ENCODE data around the gene CEP89.
"Not testable (repeated sequence)": the region's sequence is repeated elsewhere in the genome, so short reads cannot be mapped to it uniquely, and the experiment has no call there.

Gene CEP89

DNA sequence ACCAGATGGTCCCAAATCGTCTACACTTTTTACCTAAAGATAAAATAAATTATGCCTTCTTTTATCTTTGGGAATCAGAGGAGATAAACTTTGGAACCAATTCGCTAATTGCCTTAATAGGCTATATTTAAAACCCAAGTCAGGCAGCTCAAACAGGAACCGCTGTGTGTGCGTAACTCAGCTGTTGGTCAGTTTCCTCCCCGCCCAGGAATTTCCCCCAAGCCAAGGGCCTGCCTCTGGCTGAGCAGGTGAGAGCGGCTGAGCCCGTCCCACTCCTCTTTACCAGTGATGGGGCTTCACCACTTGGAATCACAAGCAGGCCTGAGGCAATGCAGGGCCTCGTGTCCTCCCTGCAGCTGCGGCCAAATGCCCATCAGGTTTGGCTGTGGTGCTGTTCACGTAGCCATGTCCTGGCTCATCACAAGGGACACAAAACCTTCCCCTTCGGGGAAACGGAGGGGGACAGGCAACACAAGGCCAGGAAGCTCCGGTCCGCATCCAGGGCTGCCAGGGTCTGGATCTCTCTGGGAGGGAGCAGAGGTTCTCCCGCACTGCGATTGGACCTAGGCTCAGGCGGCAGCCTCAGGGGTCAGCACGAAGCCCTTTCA lies 101.7 kb downstream of the CEP89 start:
- DNase-seq (ENCODE audit: low spot score) = no peak

DNA sequence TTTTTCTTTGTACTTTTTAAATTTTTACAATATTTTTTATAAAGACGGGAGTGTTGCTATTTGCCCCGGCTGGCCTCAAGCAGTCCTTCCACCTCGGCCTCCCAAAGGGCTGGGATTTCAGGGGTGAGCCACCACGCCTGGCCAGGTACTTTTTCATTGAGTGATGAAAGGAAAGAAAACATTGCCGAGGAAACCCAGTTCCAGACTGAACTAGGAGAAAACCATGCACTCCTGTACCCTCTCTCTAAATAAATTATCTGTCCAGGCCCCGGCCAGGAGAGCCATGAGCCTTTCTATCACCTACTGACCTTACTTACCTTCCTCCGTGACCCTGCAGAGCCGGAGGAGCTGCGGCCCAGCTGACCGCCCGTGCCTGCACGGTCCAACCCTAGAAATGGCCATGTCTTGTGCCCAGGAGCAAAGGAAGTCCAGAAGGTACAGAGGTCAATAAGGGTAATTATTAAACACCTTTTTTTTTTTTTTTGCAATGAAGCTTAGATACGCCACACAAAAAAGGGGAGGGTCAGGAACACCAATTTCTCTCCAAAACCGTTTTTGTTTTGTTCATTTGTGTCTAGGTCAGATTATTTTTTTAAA lies 102.3 kb downstream of the CEP89 start, which contains the start of gene SLC7A9:
SLC7A9 (minus strand) TSS at position 399 of the 597 bp plus-strand sequence. CDS start 1,233 bp downstream, outside the sequence.
- no peak for DNase-seq (ENCODE audit: low spot score)

DNA sequence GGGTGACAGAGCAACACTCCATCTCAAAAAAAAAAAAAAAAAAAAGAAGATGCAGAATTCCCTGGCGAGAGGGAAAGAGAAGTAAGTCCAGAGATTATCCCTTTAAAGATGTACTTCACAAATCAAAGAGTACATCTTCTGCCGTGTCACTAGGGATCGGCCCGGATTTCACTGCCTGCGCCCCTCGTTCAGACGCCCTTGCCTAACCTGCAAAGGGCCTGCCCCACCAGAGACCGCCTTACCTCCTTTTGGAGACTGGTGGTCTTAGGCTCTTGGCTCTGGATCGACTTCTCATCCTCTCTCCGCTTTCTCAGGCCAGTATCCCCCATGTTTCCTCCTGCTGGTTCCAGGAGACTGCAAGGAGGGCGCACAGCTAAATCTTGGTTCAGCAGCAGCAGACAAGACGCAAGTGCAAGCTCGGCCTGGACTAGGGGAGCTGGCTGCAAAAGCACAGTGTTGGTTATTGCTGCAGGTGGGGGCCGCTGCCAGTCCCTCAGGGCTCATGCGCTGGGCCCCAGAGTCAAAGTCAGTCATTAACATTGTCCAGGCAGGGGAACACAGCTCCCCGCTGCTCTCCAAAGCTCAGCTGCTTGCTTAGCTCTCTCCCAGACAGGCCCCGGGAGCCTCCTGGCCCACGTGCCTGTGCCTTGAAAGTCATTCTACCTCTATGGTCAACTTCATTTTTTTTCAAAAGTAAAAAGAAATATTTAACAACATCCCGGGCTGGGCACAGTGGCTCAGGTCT lies 103.4 kb downstream of the CEP89 start:
- no peak for DNase-seq (ENCODE audit: low spot score)

DNA sequence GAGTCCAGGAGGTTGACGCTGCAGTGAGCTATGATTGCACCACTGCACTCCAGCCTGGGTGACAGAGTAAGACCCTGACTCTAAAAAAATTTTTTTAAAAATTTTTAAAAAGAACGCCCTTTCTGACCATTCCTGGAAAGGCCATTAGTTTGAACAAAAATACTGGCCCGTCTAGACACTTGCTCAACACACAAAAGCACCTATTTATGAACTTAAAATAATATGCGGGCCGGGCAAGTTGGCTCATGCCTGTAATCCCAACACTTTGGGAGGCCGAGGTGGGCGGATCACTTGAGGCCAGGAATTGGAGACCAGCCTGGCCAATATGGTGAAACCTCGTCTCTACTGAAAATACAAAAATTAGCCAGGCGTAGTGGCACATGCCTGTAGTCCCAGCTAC lies 104.3 kb downstream of the CEP89 start:
- not testable (repeated sequence) for DNase-seq (ENCODE audit: low spot score)

DNA sequence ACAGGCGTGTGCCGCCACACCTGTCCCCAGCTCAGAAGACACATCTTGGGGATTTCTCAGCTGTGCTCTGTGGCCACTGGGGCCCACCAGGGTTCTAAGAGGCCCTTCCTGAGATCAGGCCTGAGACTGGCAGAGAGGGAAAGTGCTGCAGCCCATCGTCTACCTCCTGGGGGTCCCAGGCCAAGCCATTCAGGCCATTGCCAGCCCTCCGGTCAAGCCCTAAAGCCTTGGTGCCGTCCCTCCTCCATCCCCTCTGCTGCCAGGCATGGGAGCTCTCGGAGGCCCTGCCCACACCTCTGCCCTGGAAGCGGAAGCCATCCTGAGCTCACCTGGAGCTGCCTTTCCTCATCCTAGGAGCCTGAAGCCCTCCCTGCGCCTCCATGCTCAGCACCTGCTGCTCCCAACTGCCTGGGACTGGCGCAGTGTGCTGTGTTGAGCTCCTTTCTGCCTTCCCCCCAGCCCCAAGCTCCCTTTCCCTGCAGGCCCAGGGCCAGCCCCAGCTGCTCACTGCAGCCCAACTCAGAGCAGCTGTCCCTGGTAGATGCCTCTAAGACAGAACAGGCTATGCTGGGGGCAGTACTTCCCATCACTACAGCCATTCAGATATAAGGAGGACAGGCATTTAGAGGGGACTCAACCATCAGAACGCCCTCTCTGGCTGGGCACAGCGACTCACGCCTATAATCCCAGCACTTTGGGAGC lies 105.0 kb downstream of the CEP89 start:
- no peak for DNase-seq (ENCODE audit: low spot score)

DNA sequence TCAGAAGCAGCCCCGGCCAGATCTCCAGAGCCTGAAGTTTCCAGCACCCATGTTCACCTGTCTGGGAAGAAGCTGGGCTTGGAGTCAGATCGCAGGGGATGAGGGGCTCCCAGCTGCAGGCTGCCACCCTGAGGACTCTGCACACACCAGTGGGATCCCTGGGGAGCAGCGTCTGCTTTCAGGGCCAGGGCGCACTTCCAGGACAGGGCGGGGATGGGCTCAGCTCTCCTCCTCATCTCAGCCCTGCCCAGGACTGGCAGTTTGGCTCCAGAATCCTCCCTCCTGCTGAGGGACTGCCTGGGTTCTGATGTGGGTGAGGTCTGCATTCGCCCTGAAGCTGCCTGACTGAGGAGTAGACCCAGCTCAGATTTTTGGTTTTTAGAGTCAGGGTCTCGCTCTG lies 105.7 kb downstream of the CEP89 start:
- DNase-seq (ENCODE audit: low spot score) = no peak

DNA sequence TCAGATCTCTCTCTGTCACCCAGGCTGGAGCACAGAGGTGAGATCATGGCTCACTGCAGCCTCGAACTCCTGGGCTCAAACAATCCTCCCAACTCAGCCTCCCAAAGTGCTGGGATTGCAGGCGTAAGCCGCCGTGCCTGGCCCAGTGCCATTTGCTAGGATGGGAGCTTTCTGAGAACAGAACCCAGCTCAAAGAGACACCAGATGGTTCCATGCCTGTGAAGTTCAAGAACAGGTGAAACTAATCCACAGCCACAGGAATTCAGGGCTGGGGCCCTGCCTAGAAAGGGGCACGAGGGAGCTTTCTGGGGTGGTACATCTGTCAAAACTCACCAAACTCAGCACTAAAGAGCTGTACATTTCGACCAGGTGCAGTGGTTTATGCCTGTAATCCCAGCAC lies 106.4 kb downstream of the CEP89 start:
- no peak for DNase-seq (ENCODE audit: low spot score)

DNA sequence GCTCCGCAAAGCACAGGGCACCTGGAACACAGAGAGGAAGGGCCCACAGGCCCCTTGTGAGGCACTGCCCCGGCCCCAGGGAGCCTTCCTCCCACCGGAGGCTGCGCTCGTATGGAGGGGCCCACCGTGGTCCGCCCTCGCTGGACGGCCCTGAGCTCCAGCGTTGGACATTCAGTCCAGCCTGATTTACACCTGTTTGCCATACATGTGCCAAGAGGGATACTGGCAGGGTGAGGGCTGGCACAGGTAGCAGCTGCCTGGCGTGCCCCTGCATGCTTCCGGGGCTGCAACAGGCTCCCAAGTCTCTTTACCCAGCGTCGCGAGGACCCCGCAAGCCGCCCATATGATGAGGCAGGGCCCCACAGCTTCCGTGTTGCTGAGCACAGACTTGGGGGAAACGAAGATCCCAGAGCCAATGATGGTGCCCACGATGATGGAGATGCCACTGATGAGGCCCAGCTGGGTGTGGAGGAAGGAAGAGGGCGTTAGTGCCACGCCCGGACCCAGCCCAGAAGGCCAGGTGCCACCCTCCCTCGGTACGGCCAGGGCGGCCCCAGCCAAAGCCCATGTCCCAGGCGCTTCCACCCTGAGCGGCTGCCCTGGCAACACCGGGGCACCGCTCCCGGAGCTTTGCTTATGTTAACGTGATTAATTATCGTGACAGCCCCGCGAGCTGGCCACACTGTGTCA lies 107.3 kb downstream of the CEP89 start:
- no peak for DNase-seq (ENCODE audit: low spot score)

DNA sequence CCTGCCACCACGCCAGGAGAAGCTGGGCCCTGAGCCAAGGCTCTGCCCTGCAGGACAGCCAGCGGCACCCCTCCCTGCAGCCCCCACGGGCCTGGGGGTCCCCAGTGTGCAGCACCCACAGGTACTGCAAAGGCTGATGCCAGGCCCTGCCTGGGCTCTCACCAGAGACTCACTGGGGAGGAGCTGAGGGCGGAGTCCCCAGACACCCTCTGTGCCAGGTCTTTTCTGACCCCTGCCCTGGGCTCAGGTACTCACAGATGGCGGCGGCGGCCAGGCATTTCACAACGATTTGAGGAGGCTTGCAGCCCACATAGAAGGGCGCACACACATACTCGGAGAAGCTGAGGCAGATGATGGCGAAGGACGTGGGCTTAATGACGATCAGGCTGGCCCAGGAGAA lies 107.9 kb downstream of the CEP89 start:
- no peak for DNase-seq (ENCODE audit: low spot score)

DNA sequence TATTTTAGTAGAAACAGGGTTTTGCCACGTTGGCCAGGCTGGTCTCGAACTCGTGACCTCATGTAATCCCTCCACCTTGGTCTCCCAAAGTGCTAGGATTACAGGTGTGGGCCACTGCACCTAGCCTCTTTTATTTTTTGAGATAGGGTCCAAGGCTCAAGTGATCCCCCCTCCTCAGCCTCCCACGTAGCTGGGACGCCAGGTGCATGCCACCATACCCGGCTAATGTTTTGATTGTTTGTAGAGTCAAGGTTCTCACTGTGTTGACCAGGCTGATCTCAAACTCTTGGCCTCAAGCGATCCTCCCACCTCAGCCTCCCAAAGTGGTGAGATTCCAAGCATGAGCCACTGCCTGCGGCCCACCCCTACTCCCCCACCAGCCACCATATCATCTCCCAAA lies 108.5 kb downstream of the CEP89 start:
- no peak for DNase-seq (ENCODE audit: low spot score)

DNA sequence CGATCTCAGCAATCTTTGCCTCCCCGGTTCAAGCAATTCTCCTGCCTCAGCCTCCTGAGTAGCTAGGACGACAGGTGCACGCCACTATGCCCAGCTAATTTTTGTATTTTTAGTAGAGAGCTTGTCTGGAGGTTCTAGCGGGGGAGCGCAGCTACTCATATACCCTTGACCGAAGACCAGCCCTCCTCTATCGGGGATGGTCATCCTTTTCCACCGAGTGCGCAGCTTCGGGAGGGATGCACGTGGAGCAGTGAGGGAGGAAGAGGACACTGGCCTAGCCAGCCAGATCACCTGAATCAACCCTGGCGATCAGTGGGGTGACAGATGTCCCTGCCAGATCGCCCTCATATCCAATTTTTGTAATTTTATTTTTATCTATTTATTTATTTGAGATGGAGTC lies 109.0 kb downstream of the CEP89 start:
- no peak for DNase-seq (ENCODE audit: low spot score)

DNA sequence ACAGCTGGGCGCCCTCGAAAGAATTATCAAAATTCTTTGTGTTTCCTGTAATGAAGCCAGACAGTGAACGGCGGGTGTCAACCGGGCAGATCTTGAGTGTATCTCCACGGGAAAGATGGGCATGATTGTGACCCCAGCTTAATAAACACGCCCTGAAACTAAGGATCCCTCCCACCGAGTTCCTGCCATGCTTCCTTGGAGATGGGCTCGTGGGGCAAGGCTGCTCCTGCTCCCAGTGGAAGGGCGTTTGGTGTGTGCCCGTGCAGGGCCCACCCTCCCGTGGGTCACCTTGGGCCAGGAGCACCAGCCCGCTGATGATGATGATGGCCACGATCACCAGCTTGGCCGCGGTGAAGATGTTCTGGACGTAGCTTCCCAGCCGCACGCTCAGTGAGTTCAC lies 109.6 kb downstream of the CEP89 start:
- no peak for DNase-seq (ENCODE audit: low spot score)

DNA sequence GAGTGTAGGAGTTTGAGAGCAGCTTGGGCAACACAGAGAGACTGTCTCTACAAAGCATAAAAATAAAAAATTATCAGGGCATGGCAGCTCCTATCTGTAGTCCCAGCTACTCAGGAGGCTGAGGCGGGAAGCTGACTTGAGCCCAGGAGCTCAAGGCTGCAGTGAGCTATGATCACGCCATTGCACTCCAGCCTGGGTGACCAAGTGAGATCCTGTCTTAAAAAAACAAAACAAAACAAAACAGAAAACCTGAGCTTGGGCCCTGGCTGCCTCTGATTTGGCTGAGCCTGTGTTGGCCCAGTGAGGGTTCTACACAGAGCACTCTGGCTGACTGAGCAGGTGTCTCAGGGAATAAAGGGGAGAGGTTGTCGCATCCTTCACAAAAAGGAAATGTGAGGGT lies 110.2 kb downstream of the CEP89 start:
- no peak for DNase-seq (ENCODE audit: low spot score)

DNA sequence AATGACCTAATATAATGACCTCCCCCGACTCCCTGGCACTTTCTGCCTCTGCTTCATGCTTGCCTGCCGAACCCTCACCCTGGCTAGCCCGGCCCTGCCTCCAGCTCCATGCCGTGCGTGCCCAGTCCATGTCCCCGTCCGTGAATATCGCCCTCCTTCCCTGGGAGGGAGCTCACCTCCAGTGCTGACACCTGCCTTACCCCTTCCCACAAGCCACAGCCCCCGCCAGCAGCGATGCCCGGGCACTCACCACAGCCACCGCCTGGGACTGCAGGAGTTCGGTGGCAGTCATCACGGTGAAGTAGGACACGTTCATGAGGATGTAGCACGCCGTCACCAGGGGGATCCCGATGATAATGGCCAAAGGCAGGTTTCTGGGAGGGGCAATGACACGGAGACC lies 112.2 kb downstream of the CEP89 start:
- no peak for DNase-seq (ENCODE audit: low spot score)

DNA sequence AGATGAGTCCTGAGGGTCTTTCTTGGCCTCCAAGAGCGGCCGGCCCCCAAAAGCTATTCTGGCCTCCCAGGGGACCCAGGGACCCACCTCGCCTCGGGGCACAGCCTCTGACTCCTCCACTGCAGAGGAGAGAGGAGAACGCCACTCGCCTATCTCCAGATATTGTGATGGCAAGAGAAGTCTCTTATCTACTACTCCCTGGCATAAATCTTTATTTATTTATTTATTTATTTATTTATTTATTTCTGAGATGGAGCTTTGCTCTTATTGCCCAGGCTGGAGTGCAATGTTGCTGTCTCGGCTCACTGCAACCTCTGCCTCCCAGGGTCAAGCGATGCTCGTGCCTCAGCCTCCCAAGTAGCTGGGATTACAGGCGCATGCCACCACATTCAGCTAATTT lies 113.2 kb downstream of the CEP89 start:
- DNase-seq (ENCODE audit: low spot score) = no peak

DNA sequence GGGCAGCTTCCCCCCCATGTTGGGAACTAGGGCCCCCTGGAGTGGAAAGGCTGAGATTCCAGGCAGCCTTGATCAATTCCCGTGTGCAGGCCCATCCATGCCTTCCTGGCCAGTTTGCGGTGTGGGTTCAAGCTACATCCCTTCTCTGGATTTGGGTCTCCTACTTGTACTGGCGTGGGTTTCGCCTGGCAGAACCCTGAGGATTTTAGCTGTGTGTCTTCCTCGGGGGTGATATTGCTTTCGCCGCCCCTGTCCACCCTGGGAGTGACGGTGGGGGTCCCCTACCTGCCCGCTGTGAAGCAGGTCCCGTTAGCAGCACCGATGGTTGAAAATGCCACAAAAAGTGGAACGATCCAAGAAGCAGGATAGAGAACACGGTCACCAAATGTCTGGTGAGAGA lies 113.6 kb downstream of the CEP89 start:
- no peak for DNase-seq (ENCODE audit: low spot score)

DNA sequence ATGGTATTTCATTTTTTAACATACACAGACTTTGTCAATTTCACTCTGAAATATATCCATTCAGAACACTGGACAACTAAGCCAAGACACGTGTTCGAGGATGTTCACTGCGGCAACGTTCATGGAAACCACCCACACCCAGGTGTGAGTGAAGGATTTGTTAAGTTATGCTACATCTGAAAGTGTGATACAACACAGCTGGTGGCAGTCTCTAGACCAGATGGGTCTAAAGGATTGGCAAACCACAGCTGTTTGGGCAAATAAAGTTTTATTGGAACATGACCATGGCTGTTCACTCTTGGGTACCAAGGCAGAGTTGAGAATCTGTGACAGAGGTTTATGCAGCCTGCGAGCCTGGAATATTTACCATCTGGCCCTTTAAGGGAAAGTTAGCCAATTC lies 114.2 kb downstream of the CEP89 start:
- no peak for DNase-seq (ENCODE audit: low spot score)

DNA sequence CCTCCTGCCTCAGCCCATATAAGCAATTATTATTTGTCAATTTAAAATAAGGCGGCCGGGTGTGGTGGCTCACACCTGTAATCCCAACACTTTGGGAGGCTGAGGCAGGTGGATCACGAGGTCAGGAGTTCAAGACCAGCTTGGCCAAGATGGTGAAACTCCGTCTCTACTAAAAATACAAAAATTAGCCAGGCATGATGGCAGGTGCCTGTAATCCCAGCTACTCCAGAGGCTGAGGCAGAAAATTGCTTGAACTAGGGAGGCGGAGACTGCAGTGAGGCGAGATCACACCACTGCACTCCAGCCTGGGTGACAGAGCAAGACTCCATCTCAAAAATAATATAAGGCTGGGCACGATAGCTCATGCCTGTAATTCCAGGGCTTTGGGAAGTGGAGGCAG lies 114.9 kb downstream of the CEP89 start:
- not testable (repeated sequence) for DNase-seq (ENCODE audit: low spot score)

DNA sequence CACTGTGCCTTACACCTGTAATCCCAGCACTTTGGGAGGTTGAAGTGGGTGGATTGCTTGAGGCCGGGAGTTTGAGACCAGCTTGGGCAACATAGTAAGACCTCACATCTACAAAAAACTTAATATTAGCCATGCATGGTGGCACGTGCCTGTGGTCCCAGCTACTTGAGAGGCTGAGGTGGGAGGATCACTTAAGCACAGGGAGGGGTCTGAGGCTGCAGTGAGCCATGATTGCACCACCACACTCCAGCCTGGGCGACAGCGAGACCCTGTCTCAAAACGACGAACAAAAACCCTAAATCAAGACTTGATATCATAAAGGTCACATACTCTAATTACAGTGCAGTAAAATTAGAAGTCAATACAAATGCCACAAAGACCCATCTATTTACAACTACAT lies 119.5 kb downstream of the CEP89 start:
- no peak for DNase-seq (ENCODE audit: low spot score)

DNA sequence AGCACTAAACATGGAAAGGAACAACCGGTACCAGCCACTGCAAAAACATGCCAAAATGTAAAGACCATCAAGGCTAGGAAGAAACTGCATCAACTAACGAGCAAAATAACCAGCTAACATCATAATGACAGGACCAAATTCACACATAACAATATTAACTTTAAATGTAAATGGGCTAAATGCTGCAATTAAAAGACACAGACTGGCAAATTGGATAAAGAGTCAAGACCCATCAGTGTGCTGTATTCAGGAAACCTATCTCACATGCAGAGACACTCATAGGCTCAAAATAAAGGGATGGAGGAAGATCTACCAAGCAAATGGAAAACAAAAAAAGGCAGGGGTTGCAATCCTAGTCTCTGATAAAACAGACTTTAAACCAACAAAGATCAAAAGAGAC lies 123.7 kb downstream of the CEP89 start:
- DNase-seq (ENCODE audit: low spot score) = not testable (repeated sequence)

DNA sequence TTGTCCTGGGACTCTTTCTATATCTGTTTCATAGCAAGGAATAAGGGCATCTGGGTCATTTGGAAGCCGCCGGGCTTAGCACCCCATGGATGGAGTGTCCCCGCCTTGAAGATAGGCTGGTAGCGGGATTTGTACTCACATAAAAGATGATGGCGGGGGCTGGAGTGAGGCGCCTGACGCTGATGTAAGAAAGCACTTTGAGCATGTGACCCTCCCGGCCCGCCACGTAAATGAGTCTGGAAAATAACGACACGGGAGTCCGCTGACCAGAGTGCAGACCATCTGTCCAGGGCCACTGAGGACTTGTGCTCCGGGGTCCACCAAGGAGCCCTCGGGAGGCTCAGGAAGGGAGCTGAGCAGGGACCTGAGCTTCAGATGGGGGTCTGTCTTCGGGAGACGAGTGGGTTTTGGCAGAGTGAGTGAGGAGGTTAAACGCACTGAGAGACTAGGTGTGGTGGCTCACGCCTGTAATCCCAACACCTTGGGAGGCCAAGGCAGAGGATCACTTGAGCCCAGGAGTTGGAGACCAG lies 128.0 kb downstream of the CEP89 start:
- no peak for DNase-seq (ENCODE audit: low spot score)

DNA sequence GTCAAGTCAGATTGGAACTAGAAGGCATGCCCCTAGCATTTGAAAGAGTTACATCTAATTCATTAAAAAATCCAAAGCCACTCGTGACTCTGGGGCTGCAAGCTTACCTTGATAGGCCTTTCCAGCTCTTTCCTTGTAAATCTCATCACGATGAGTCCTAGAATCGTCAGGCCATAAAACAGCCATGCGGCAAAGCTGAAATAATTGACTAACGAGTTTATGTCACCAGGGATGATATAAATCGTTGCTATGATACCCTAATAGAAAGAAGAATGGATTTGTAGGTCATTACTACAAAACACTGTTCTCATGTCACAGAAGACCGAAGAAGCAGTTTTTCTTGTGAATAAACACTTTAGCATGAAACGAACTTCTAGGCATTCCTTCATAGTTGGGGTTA lies 129.7 kb downstream of the CEP89 start:
- no peak for DNase-seq (ENCODE audit: low spot score)

Data from AG20443 (cell line).